IMR-90 (cell line): ENCODE data around the gene MUC21. TPM values are rescaled to one million over a fixed set of nuclear protein-coding genes. Genes with fewer than 3 reads are reported as not detected.

Source experiments
- ATAC-seq: fragments of 200-7000 bp; cut with Tn5 transposase; 2 replicates; pipeline ENCODE4 v1.9.1; 2020; ENCODE audit warnings: low read depth, mild to moderate bottlenecking, moderate library complexity
- BruUV-seq: library from RNA; stranded (reverse); fragments of 400-500 nt; replicated peaks from 2 replicates; lab custom pipeline; 2021; lab: Mats Ljungman, UMichigan
- CTCF ChIA-PET: fragments of 300-600 bp; formaldehyde crosslinking; extraction: SDS; loops from one replicate; lab custom pipeline; 2021; ENCODE audit warnings: antibody characterized with exemption; lab: Yijun Ruan, JAX
- POLR2A ChIA-PET: fragments of 300-600 bp; sonication (Branson Sonifier 250); formaldehyde crosslinking; loops from one replicate; lab custom pipeline; 2022; ENCODE audit warnings: antibody characterized with exemption; ENCODE audit not compliant: unreplicated experiment; lab: Charles Lee
- DNase-seq: peaks from one replicate; pipeline ENCODE4 v3.0.0; 2013
- H2AFZ ChIP-seq: replicated peaks from 2 replicates; pipeline ENCODE3; 2013; ENCODE audit warnings: low read length, mild to moderate bottlenecking; ENCODE audit not compliant: poor library complexity
- H2AK5ac ChIP-seq: 2 replicates; pipeline ENCODE4 v1.6.1; 2013; ENCODE audit warnings: low read depth, low read length, inconsistent platforms
- H2AK9ac ChIP-seq: replicated peaks from 2 replicates; pipeline ENCODE3; 2013; ENCODE audit warnings: mild to moderate bottlenecking, low read depth, low read length, moderate library complexity; ENCODE audit not compliant: poor library complexity
- H2BK120ac ChIP-seq: 2 replicates; pipeline ENCODE4 v1.6.1; 2013; ENCODE audit warnings: low read depth, low read length, inconsistent platforms
- H2BK15ac ChIP-seq: 3 replicates; pipeline ENCODE4 v1.6.1; 2013; ENCODE audit warnings: low read depth, low read length, inconsistent platforms
- H2BK20ac ChIP-seq: 2 replicates; pipeline ENCODE4 v1.6.1; 2013; ENCODE audit warnings: low read depth, mild to moderate bottlenecking, inconsistent platforms, low read length, moderate library complexity
- H2BK5ac ChIP-seq: 2 replicates; pipeline ENCODE4 v1.6.1; 2013; ENCODE audit warnings: mild to moderate bottlenecking, low read depth, low read length, inconsistent platforms; ENCODE audit not compliant: poor library complexity, severe bottlenecking
- H3K14ac ChIP-seq: replicated peaks from 2 replicates; pipeline ENCODE4 v1.6.1; 2013; ENCODE audit warnings: low read depth, low read length, inconsistent platforms
- H3K18ac ChIP-seq: 2 replicates; pipeline ENCODE4 v1.6.1; 2013; ENCODE audit warnings: low read depth, low read length, control low read depth
- H3K23ac ChIP-seq: 2 replicates; pipeline ENCODE4 v1.6.1; 2013; ENCODE audit warnings: low read depth, low read length, inconsistent platforms
- H3K27ac ChIP-seq: 2 replicates; pipeline ENCODE4 v1.5.1; 2013; ENCODE audit warnings: mild to moderate bottlenecking, control low read depth, low read length; ENCODE audit not compliant: insufficient read depth
- H3K27me3 ChIP-seq: 2 replicates; pipeline ENCODE4 v1.6.1; 2013; ENCODE audit warnings: low read length; ENCODE audit not compliant: control insufficient read depth, insufficient read depth
- H3K36me3 ChIP-seq: 2 replicates; pipeline ENCODE4 v1.6.1; 2013; ENCODE audit warnings: low read length, mixed read lengths; ENCODE audit not compliant: control insufficient read depth, insufficient read depth
- H3K4ac ChIP-seq: 2 replicates; pipeline ENCODE4 v1.6.1; 2013; ENCODE audit warnings: low read depth, low read length, inconsistent platforms
- H3K4me1 ChIP-seq: 2 replicates; pipeline ENCODE4 v1.6.1; 2013; ENCODE audit warnings: low read length, mixed read lengths; ENCODE audit not compliant: control insufficient read depth, insufficient read depth
- H3K4me2 ChIP-seq: 2 replicates; pipeline ENCODE4 v1.6.1; 2013; ENCODE audit warnings: low read depth, mild to moderate bottlenecking, control low read depth, low read length, moderate library complexity
- H3K4me3 ChIP-seq: 2 replicates; pipeline ENCODE4 v1.5.1; 2013; ENCODE audit warnings: low read depth, mild to moderate bottlenecking, control low read depth, low read length, moderate library complexity; ENCODE audit not compliant: insufficient read depth
- H3K56ac ChIP-seq: 2 replicates; pipeline ENCODE4 v1.6.1; 2013; ENCODE audit warnings: low read length, inconsistent platforms; ENCODE audit not compliant: insufficient read depth; ENCODE audit errors: extremely low read depth
- H3K79me1 ChIP-seq, 2 experiments: 2 replicates each; pipeline ENCODE4 v1.6.1; 2013; ENCODE audit warnings: low read length in 2 of 2, inconsistent platforms in 1 of 2, low read depth in 1 of 2
- H3K9ac ChIP-seq: 2 replicates; pipeline ENCODE4 v1.6.1; 2013; ENCODE audit warnings: low read depth, low read length, control low read depth
- H3K9me1 ChIP-seq: 2 replicates; pipeline ENCODE4 v1.6.1; 2013; ENCODE audit warnings: low read length, inconsistent platforms; ENCODE audit not compliant: insufficient read depth
- H3K9me3 ChIP-seq: 2 replicates; pipeline ENCODE4 v1.6.1; 2013; ENCODE audit warnings: low read length; ENCODE audit not compliant: control insufficient read depth, insufficient read depth
- H4K20me1 ChIP-seq: 2 replicates; pipeline ENCODE4 v1.6.1; 2013; ENCODE audit warnings: low read length, inconsistent platforms; ENCODE audit not compliant: insufficient read depth
- H4K5ac ChIP-seq: 2 replicates; pipeline ENCODE4 v1.6.1; 2013; ENCODE audit warnings: mild to moderate bottlenecking, low read depth, low read length, control low read depth
- H4K8ac ChIP-seq, 2 experiments: 2 replicates each; pipeline ENCODE4 v1.6.1; 2013; ENCODE audit warnings: low read depth in 2 of 2, low read length in 2 of 2, control low read depth in 1 of 2, inconsistent platforms in 1 of 2
- H4K91ac ChIP-seq: 2 replicates; pipeline ENCODE4 v1.6.1; 2013; ENCODE audit warnings: low read depth, low read length, inconsistent platforms; ENCODE audit not compliant: insufficient read depth
- BHLHE40 ChIP-seq: fragments of 150-350 bp; IDR thresholded peaks from 2 replicates; pipeline ENCODE4 v1.6.1; 2016; ENCODE audit warnings: mild to moderate bottlenecking, low read depth, low read length
- CEBPB ChIP-seq: IDR thresholded peaks from 2 replicates; pipeline ENCODE4 v1.6.1; 2012; ENCODE audit warnings: low read depth, low read length, improper control_type of control experiment
- CHD1 ChIP-seq: IDR thresholded peaks from 2 replicates; pipeline ENCODE4 v1.6.1; 2012; ENCODE audit warnings: low read depth, low read length, improper control_type of control experiment
- ELK1 ChIP-seq: fragments of 150-350 bp; IDR thresholded peaks from 2 replicates; pipeline ENCODE4 v1.6.1; 2016; ENCODE audit warnings: low read depth, mild to moderate bottlenecking, low read length, moderate library complexity, borderline replicate concordance
- MXI1 ChIP-seq: IDR thresholded peaks from 2 replicates; pipeline ENCODE4 v1.6.1; 2012; ENCODE audit warnings: low read depth, mild to moderate bottlenecking, low read length, moderate library complexity, borderline replicate concordance
- POLR2A ChIP-seq: IDR thresholded peaks from 2 replicates; pipeline ENCODE4 v1.6.1; 2012; ENCODE audit warnings: mild to moderate bottlenecking, low read depth, low read length
- RFX5 ChIP-seq: IDR thresholded peaks from 2 replicates; pipeline ENCODE4 v1.8.0; 2012; ENCODE audit warnings: low read depth, mild to moderate bottlenecking, low read length, moderate library complexity
- WGBS, 2 experiments: methylation state at CpG; one replicate each; pipeline versions ENCODE4 v1.1.5 to v1.1.7; 2013; ENCODE audit warnings: missing lambda C conversion rate in 2 of 2; ENCODE audit not compliant: insufficient read length in 1 of 2; ENCODE audit errors: extremely low coverage in 2 of 2; 5-methylcytosine and 5-hydroxymethylcytosine counted together
- dilution Hi-C: fragments of 300-500 bp; cut with HindIII; formaldehyde crosslinking; loops from one replicate; pipeline ENCODE4 v1.14.3; 2018; ENCODE audit warnings: low sequenced_read_pairs; ENCODE audit not compliant: unreplicated experiment
- in situ Hi-C: fragments of 300-500 bp; cut with MboI; formaldehyde crosslinking; loops from 3 replicates; pipeline ENCODE4 v1.14.3; 2019; ENCODE audit warnings: low sequenced_read_pairs, inconsistent platforms, mixed read lengths
- intact Hi-C: fragments of 100-400 bp; cut with micrococcal nuclease; formaldehyde crosslinking; loops from 2 replicates; pipeline ENCODE4 v1.10.0; 2022
- polyA plus RNA-seq, 3 experiments: library from polyadenylated mRNA; depleted of rRNA; stranded (reverse); fragments of >200 nt; gene quantifications; 2 replicates each; pipeline ENCODE4 v1.2.3, GENCODE V29; 2012; ENCODE audit warnings: low replicate concordance in 1 of 3
- total RNA-seq: library from RNA; depleted of rRNA; stranded (reverse); fragments of >200 nt; gene quantifications from 2 replicates; pipeline ENCODE4 v1.2.3, GENCODE V29; 2012

The MUC21 gene
- total and polyA plus RNA-seq, 2 of the 4 experiments (the other 2 are of a cell fraction), result not detected

- Histone ChIP-seq H3K27me3 (peaks cover 28% of the 10 kb centered on the region), H3K9ac (no peak overlapping the region), H4K20me1 (no peaks in the 10 kb centered on the region), H3K18ac (no peak overlapping the region), H3K4me1 (no peaks in the 10 kb centered on the region), H2AFZ (peak overlapping the region; percentile 46), H3K56ac (no peak overlapping the region), H4K8ac (no peak overlapping the region), H3K4me2 (no peak overlapping the region), H2BK15ac (no peak overlapping the region), H2BK5ac (no peak overlapping the region), H3K4me3 (no peak overlapping the region), H2BK120ac (no peak overlapping the region), H2AK5ac (no peak overlapping the region), H2BK20ac (no peak overlapping the region), H3K4ac (no peak overlapping the region), H3K14ac (no peak overlapping the region), H4K91ac (no peak overlapping the region), H3K9me3 (no peaks in the 10 kb centered on the region), H3K9me1 (no peaks in the 10 kb centered on the region), H3K27ac (no peak overlapping the region), H3K36me3 (no peaks in the 10 kb centered on the region), H3K79me1 (no peaks in the 10 kb centered on the region), H4K5ac (no peak overlapping the region), H2AK9ac (no peak overlapping the region), H3K23ac (no peak overlapping the region)
- DNase-seq (no peak), ATAC-seq (no peak)
- TF ChIP-seq BHLHE40, result no peak
- no peak for TF ChIP-seq RFX5
- TF ChIP-seq CEBPB, result no peak
- no peak for TF ChIP-seq POLR2A
- no peak for TF ChIP-seq ELK1
- no peak for TF ChIP-seq CHD1
- no peak for TF ChIP-seq MXI1
- intact Hi-C loops, result no loop called here
- WGBS, 2 experiments, result 84% methylated on average over 4 of the region's 4 CpGs; no CpG with 5 or more reads in 1 of the 2 experiments
- dilution Hi-C loops, result no loop called here
- in situ Hi-C loops, result no loop called here
- BruUV-seq, result no TSS peak
- ChIA-PET POLR2A (no interaction called here), CTCF (interaction anchor here (1.1 kb wide), 1 partner anchor 36 kb away, joined by 3 read pairs; no protein-coding TSS in a partner anchor)
Observed at GRCh38 chr6:30964075-30964474, 19.4 kb upstream of the MUC21 start.
